Stimulated activated CD8-positive, alpha-beta memory T cell treated with anti-CD3 and anti-CD28 coated beads, Interleukin-7, amount 100 ng/mL, for 24 hours (primary cell): ENCODE results near the gene SPTBN5.

Experiments used
- DNase-seq: peaks from one replicate; pipeline ENCODE4 v3.0.0-alpha.2; 2020; ENCODE audit warnings: low read depth

SPTBN5 gene

DNA sequence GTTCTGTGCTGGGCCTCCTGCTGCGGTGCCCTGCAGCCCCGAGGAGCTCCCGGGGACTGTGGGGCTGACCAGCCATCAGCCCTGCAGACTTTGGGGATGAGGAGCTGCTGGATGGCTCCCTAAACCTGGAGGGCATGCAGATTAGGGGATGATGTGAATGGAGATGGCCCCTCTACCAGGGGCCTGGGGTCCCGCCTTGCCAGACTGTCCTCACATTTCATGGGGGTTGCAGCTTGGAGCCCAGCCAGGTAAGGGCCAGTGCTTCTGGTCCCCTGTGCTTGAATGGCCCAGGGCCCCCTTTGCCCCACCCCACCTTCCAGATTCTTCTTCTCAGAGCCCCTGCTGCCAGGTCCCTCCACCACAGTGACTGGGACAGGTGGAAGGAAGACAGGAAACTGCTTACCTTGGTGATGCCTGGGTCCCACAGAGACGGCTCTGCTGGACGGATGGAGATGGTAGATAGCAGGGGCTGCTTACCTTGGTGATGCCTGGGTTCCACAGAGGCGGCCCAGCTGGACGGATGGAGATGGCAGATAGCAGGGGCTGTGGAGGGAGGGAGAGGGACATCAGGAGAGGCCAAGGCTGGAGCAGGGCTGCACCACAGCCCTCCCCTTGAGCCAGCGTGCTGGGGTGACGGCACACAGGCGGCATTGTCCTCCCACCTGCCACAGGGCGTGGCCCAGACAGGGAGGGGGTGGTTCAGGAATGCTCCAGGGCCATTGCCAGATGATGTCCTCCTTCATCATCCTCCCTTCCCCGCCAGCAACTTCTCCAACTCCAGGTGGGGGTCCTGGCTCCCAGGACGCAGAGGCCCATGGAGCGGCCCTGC, at the start of gene SPTBN5:
Gene SPTBN5, minus strand, starts transcription at position 632 of the 829 bp plus-strand sequence. Its CDS starts 556 bp downstream, at position 76.
- no peak for DNase-seq

GRCh38 chr15:41942886-41943285, 49.0 kb upstream of the SPTBN5 start:
- no peak for DNase-seq

- no peak for DNase-seq
Measured at GRCh38 chr15:41941644-41942415, 48.0 kb upstream of the SPTBN5 start.

DNA sequence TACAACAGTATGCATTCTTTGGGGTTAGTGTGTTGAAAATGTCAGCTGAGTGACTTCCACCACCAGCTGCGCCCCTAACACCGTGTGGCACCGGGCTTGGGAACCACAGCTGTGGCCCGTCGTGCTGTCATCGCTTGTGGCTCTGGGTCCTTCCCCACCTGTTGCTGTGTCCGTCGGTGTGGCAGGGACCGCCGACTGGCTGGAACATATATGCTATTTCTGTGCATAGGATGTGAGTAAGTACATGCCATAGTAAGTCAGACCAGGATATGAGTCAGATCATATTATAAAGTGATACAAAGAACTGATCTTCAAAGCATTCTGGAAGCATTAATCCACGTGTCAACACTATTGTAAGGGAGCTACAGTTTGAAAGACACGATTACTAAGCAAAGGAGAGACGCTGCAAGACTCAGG, 46.6 kb upstream of the SPTBN5 start:
- DNase-seq, result no peak

DNA sequence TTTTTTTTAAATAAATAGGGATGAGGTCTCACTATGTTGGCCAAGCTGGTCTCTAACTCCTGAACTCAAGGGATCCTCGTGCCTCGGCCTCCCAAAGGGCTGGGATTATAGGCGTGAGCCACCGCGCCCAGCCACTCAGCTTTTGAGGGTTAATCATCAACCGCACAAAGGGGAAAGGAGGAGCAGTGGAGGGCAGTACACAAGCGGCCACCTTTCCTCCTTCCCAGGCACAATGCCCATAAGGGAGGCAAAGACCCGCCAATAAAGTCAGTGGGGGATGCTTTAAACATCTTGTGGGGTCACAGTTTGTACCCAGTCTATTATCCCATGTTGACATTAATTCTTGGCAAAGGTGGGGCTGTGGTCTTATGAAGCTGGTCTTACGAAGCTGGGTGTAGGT, 46.1 kb upstream of the SPTBN5 start:
- DNase-seq, result no peak

GRCh38 chr15:41937568-41937923, 43.7 kb upstream of the SPTBN5 start:
- no peak for DNase-seq

- DNase-seq, result peak; percentile 47
Measured at GRCh38 chr15:41936649-41937567, 43.1 kb upstream of the SPTBN5 start.

DNA sequence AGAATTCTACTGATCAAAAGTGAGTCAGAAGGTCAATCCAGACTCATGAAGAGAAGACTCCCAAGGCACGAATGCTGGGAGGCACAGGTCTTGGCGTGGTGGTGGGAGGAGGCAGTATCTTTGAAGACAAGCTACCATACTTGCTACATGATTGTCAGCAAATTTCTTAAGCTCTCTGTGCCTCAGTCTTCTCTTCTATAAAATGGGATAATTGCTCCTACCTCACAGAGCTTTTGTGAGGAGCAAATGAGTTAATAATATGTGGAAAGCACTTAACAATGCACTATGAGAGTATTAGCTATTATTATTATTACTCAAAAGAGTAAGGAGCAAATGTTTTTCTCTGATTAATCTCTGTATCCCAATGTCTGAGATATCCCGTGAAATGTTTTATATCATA, 42.3 kb upstream of the SPTBN5 start:
- no peak for DNase-seq

- no peak for DNase-seq
Measured at GRCh38 chr15:41935566-41936020, 41.7 kb upstream of the SPTBN5 start.

DNA sequence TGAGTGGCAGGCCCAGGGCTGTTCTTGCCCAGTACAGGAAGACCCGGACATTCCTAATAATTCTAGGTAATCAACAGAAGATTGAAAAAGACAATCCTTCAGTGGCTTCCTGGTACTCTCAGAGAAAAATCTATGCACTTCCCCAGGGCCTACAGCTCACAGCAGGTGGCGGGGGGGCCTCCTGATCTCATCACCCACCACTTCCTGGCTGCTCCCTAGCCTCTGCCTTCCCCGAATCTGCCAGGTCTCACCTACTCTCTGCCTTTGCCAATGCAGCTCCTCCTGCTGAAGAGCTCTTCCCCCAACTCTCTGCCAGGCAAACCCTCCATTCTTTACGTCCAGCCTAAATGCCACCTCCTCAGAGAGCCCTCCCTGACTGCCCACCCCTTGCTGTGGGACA, 41.0 kb upstream of the SPTBN5 start:
- DNase-seq, result peak; percentile 36

DNA sequence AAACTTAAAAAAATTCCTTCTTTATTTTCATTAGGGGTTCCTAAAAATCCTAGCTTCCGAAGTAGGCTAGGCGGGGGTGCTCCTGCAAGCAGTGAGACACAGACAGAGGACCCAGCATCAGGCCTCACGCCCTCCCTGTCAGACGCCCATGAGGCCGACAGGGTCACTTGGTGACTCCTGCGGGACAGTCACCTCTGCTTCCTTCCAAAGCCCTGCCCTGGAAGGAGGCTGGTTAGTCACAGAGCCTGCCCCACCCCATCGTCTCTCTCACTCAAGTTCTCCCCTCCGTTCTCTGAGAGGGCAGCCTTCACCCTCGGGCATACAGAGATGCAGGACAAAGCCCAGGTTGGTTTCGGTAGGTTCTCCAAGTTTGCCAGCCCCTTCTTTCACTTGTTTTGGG, 39.9 kb upstream of the SPTBN5 start:
- no peak for DNase-seq

GRCh38 chr15:41933326-41933725, 39.5 kb upstream of the SPTBN5 start:
- DNase-seq, result no peak

- DNase-seq, result no peak
Measured at GRCh38 chr15:41932511-41933289, 38.8 kb upstream of the SPTBN5 start.

DNA sequence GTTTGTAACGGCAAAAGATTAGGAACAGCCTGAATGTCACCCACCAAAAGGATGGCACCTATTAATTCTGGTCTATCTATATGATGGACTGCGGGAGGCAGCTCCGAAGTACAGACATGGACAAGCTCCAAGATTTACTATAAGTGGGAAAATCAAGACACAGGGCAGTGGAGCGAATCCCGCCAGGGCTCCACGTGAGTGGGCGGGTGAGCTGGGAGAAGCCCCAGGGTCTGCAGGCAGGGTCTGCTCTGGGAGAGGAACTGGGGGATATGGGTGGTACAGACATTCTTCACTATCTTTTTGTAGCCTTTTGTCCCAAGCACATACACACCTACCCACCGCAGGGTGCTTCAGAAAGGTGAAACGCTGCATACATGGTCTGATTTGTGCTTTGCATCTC, 38.2 kb upstream of the SPTBN5 start:
- DNase-seq, result no peak

GRCh38 chr15:41930867-41931222, 37.0 kb upstream of the SPTBN5 start:
- no peak for DNase-seq

DNA sequence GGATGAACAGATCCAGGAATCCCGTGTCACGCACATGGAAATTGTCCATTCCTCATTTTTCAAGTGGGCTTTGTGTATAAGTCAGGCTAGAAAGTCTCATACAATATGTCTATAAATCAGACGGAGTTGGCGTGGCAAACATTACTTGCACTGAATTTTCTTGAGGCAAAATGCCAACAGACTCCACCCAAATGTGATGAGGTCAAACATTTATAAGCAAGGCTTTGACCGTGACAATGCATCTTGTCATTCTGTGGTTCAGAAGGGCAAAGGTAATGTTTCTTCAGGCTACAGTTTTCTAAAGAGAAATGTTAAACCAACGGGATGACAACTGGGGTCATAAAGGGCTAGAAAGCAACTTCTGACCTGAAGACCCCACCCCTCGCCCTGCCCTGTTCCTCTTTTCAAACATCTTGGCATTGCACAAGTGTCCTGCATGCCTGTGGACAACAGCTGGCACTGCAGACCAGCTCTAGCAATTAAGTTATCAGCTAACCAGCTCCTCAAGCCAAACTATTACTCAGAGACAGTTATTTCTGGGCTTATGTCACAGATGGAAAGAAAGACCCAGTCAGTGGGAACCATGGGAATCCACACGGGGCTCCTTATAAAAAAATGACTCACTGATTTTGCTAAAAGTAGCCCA, 36.5 kb upstream of the SPTBN5 start:
- no peak for DNase-seq

DNA sequence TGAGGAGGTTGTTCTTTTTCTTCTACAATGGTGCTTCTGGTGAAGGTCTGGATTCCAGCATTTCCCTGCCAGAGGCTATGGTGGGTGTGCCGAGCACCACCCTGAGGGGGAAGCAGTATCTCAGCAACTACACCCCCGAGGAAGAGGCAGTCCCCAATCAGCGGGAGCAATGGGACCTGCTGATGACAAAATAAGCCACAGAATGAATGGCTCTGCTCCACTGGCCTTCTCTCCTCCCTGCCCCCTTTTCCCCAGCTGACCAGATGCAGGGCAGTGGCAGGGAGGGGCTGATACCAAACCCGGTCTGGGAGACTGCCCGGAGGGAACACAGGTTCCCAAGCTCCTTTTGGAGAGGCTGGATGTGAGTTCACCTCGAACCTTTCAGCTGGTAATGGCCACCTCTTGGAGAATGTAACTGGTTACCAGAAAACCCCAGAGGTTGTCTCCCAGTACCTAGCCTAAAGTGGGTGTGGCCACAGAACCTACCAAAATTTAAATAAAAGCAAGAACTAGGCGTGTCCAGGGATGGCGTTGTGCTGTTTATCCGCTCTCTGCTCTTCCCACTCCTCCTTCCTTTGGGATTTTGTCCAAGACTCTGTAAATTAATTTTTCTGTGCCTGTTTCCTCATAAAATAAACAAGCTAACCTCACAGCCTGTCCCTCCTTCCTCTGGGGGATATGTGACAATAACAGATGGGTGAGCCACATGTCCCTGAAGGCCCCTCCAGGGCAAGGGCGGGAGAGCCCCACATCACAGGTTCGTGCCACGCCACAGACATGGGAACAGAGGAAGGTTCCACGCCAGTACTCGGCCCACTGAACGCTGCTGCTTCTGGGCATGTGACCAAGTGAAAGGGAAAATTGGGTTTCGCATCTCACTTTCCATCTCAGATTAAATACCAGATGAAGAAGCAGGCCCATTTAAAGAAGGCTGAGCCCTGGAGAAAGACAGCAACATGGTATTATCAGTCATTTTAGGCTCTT, 35.1 kb upstream of the SPTBN5 start:
- DNase-seq, result no peak

DNA sequence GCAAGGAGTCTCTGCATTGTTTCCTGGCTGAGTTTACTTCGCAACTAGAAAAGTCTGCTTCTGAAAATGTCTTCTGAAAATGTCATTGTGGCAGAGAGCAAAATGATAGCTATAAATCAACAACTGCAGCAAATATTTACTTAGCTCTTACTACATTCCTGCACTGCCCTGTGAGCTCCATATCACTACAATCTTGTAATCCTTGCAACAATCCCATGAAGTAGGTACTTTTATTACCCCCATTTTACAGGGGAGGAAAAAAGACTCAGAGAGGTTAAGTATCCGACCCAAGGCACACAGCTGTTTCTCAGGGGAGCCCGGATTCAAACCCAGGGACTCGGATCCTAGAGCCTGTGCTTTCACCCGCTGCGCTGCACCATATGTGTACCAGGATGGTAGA, 34.2 kb upstream of the SPTBN5 start:
- no peak for DNase-seq

- DNase-seq, result no peak
Measured at GRCh38 chr15:41927536-41927935, 33.7 kb upstream of the SPTBN5 start.
